ENCODE data around the gene FHIT.

GRCh38 chr3:60140160-60140559 lies 1111.1 kb downstream of the FHIT start:
- TF ChIP-seq POLR2A (IDR thresholded peaks at IDR 0.05), result no peak
- no peak for TF ChIP-seq CTCF (IDR thresholded peaks at IDR 0.05)

Measured in Peyer's patch (tissue), 4 donors.